Measurements from ENCODE around the gene PRKCH.

Gene PRKCH

GRCh38 chr14:61494018-61494417 is 172.6 kb downstream of the PRKCH start:
- no peak for DNase-seq

- DNase-seq = no peak
Measured at GRCh38 chr14:61495809-61496208, 174.4 kb downstream of the PRKCH start.

GRCh38 chr14:61498303-61498702 is 176.9 kb downstream of the PRKCH start:
- no peak for DNase-seq

GRCh38 chr14:61498811-61499210 is 177.4 kb downstream of the PRKCH start:
- DNase-seq = no peak

- no peak for DNase-seq
Measured at GRCh38 chr14:61499991-61500390, 178.6 kb downstream of the PRKCH start.

- no peak for DNase-seq
Measured at GRCh38 chr14:61501714-61502458, 180.5 kb downstream of the PRKCH start.

GRCh38 chr14:61502459-61503093 is 181.2 kb downstream of the PRKCH start:
- DNase-seq = no peak

- peak; percentile 51 for DNase-seq
Measured at GRCh38 chr14:61503167-61503801, 181.9 kb downstream of the PRKCH start.

GRCh38 chr14:61504901-61505300 is 183.5 kb downstream of the PRKCH start:
- no peak for DNase-seq

GRCh38 chr14:61505815-61506809 is 184.7 kb downstream of the PRKCH start:
- no peak for DNase-seq

GRCh38 chr14:61508526-61508925 is 187.1 kb downstream of the PRKCH start:
- DNase-seq = no peak

GRCh38 chr14:61510736-61511557 is 189.6 kb downstream of the PRKCH start:
- peak; percentile 31 for DNase-seq

- peak; percentile 56 for DNase-seq
Measured at GRCh38 chr14:61511558-61511948, 190.2 kb downstream of the PRKCH start.

GRCh38 chr14:61512026-61512834 is 190.9 kb downstream of the PRKCH start:
- DNase-seq = no peak

GRCh38 chr14:61513986-61514830 is 192.8 kb downstream of the PRKCH start:
- DNase-seq = no peak

- no peak for DNase-seq
Measured at GRCh38 chr14:61514927-61515326, 193.5 kb downstream of the PRKCH start.

- no peak for DNase-seq
Measured at GRCh38 chr14:61515436-61516117, 194.2 kb downstream of the PRKCH start.

- DNase-seq = no peak
Measured at GRCh38 chr14:61516118-61516743, 194.9 kb downstream of the PRKCH start.

Measured in stimulated activated CD4-positive, alpha-beta T cell treated with anti-CD3 and anti-CD28 coated beads, Interleukin-4, amount 100 ng/mL, for 1 hour (primary cell).